SH-SY5Y (cell line): ENCODE results near the gene TSR3.

Experiments
- GATA2 ChIP-seq: IDR thresholded peaks from 2 replicates; pipeline ENCODE4 v1.6.1; 2011; ENCODE audit warnings: mild to moderate bottlenecking, low read depth, low read length
- GATA3 ChIP-seq: IDR thresholded peaks from 2 replicates; pipeline ENCODE4 v1.6.1; 2011; ENCODE audit warnings: low read depth, mild to moderate bottlenecking, low read length, moderate library complexity

DNA sequence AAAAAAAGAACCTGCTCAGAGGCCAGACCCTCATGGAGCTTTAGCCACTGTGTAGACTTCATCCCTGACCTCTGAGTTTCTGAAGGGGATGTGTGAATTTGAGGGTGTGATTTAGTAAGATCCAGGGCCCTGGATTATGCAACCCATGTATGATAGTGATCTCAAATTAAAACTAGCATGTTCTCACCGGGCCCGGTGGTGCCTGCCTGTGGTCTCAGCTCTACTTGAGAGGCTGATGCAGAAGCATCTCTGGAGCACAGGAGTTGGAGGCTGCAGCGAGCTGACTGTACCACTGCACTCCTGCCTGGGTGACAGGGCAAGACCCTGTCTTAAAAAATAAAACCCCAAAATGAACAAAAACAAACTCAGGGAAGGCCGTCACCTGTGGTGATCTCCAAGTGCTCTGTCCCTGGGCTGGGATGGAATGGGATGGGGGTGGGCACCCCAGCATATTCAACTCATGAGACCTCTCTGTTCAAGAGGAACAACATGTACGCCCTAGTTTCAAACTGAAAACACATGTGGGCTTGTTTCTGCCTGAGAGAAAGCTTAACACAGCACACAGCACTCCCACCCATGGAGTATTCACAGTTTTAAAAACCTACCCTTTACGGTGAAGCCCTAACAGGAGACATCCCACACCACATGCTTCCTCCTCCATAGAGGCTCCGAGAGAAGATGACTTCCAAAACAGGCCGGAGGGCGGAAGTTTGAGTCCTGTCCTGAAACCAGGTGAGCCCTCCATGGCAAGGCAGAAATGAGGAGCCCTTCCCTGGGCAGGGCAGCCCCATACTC lies 30.1 kb upstream of the TSR3 start:
- TF ChIP-seq GATA3 (no peak), GATA2 (no peak)
